MV-4-11 (cell line): ENCODE data around the gene LCAT.
A peak's percentile ranks its signal among the peaks of the same experiment; 100 is the strongest.
"Not testable (repeated sequence)": the region's sequence is repeated elsewhere in the genome, so short reads cannot be mapped to it uniquely, and the experiment has no call there.

Source experiments
- DNase-seq: peaks from one replicate; lab custom pipeline; 2025; lab: John Stamatoyannopoulos, UW

LCAT gene

DNA sequence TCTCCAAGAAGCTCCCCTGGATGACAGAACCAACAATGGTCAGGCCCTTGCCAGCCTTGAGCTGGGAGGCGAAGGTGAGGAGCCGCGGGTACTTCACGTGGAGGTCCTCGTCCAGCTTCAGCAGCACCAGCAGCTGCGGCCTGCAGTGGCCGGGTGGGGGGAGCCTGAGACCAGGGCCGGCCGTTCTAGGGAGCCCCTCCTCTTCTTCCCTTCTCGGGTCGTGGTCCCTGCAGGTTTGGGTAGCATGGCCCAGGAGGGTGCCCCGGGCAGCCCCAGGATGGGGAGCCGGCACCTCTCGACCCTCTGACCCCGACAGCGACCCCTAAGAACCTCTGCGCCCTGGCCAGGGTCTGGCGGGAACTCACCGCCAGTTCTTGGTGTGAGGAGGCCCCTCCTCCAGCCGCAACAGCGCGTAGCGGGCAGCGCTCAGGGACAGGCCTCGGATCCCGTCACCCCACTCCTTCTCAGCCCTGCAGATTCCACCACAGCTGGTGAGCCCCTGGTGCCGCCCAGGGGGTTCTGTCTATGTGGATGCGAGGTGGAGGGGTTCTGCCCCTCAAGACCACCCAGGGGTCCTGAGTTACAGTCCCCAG is 3.1 kb upstream of the LCAT start:
- no peak for DNase-seq

GRCh38 chr16:67946128-67946569 is 2.2 kb upstream of the LCAT start:
- DNase-seq, result no peak

DNA sequence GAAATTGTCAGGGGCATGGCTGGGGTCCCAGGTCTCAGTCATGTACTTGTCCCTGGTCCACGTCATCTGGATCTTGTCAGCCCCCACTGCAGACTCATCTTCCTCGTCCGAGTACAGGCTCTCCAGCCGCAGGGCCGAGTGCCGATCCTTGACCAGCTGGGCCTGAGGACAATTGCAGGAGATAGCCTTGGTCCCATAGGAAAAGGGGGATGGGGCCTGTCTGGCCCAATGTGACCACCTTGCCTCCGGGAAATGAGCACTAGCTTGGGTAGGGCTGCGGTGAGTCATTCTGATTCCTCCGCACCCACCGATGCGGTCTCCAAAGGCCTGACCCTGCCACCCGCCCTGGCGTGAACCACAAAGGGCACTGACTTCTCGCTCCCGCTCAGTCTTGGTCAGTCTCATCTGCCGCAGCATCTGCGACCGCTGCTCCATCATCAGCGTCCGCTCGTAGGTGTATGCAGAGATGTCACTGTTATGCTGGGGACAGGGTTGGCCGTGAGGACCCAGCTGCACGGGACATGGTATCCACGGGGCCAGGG is 1.5 kb upstream of the LCAT start:
- no peak for DNase-seq

GRCh38 chr16:67944690-67945391 is 921 bp upstream of the LCAT start:
- DNase-seq, result no peak

- no peak for DNase-seq
Observed at GRCh38 chr16:67943256-67943618, 683 bp downstream of the LCAT start.

DNA sequence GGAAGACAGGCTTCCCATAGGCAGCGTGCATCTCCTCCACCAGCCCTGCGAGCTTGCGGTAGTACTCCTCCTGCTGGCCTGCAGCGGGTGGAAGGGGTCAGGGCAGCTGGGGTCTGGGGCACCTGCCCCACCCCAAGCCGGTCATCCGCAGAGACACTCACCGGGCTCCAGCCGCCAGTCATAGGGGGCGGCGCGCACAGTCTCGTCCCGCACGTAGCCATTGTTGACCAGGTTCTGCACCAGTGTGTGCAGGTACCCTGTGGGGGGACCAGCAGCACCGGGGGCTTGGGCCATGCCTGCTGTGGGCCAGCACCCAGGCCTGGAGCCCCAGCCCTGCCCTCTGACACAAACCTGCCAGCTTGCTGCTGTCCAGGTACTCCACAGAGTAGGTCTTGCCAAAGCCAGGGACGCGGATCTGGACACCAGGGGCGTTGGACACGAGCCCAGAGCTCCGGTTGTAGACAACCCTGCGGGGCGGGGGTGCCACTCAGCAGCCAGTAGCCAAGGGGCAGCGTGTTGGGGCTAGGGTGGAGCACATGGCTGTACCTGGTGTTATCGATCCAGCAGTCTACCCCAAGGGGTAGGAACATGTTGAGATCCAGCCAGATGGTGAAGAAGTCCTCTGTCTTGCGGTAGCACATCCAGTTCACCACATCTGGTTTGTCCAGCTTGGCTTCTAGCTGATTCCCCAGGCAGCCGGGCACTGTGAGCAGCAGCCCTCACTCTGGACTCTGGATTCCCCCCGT is 1.2 kb downstream of the LCAT start:
- no peak for DNase-seq

GRCh38 chr16:67942200-67942509 is 1.8 kb downstream of the LCAT start:
- DNase-seq, result no peak

- DNase-seq, result no peak
Observed at GRCh38 chr16:67941469-67942199, 2.3 kb downstream of the LCAT start.

GRCh38 chr16:67940446-67941089 is 3.4 kb downstream of the LCAT start:
- no peak for DNase-seq

- DNase-seq, result no peak
Observed at GRCh38 chr16:67939507-67940445, 4.1 kb downstream of the LCAT start.

DNA sequence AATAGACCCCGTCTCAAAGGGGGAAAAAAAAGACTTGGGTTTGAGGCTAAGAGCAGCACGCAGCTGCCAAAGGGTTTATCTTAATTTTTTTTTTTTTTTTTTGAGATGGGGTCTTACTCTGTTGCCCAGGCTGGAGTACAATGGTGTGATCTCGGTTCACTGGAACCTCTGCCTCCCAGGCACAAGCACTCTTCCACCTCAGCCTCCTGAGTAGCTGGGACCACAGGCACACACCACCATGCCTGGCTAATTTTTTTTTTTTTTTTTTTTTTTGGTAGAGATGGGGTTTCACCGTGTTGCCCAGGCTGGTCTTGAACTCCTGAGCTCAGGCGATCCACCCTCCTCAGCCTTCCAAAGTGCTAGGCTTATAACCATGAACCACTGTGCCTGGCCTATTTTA is 6.2 kb downstream of the LCAT start:
- not testable (repeated sequence) for DNase-seq

DNA sequence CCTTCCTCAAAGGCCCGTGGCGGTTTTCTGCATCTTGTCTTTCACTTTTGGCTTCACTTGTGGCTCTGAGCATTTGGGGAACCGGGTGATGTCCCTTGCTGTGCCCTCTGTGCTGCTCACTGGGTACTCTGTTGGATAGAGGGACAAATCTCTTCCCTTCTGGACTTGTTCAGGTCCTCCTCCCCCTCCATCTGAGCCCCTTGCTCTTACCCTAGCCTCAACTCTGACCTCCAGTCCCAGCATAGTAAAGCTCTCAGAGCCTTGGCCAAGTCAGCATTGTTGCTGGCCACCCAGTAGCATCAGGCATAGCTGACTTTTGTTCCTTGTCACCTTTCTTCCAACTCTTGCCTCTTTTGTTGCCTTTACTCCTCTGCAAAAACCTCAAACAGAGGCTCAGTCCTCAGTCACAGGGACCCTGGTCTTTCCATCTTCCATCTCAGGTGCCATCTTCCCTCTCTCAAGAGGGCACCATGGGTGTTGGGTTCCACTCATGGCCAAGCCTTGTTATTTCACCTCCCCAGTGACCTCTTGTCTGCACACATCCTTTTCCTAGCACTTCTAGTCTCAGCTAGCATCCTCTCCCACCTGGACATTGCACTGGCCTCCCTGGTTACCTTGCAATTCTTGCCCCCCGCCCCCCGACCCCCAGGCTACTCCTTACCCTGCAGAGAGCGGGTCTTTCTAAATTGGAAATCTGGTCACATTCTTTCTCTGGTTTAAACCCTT is 6.9 kb downstream of the LCAT start:
- peak; percentile 97 for DNase-seq

- no peak for DNase-seq
Observed at GRCh38 chr16:67936124-67936879, 7.6 kb downstream of the LCAT start, which contains the start of gene PSMB10. Gene PSMB10, minus strand, starts transcription at chr16:67936850. Its CDS starts 101 bp downstream, at chr16:67936749.

- peak; percentile 91 for DNase-seq
Observed at GRCh38 chr16:67935402-67936123, 8.4 kb downstream of the LCAT start.

DNA sequence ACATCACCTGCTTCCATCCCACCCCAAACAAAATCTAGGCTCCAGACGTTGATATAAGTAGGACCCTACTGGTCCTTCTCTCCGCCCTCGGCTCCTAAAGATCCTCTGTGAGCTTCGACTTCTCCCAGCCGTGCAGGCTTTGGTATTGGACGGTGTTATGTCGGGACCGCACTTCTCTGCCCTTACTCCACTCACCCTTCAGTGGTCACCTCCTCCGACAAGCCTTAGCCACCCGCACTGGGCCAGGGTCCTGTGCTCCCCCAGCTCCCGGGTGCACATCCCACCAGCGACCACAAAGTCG is 8.9 kb downstream of the LCAT start:
- no peak for DNase-seq

DNA sequence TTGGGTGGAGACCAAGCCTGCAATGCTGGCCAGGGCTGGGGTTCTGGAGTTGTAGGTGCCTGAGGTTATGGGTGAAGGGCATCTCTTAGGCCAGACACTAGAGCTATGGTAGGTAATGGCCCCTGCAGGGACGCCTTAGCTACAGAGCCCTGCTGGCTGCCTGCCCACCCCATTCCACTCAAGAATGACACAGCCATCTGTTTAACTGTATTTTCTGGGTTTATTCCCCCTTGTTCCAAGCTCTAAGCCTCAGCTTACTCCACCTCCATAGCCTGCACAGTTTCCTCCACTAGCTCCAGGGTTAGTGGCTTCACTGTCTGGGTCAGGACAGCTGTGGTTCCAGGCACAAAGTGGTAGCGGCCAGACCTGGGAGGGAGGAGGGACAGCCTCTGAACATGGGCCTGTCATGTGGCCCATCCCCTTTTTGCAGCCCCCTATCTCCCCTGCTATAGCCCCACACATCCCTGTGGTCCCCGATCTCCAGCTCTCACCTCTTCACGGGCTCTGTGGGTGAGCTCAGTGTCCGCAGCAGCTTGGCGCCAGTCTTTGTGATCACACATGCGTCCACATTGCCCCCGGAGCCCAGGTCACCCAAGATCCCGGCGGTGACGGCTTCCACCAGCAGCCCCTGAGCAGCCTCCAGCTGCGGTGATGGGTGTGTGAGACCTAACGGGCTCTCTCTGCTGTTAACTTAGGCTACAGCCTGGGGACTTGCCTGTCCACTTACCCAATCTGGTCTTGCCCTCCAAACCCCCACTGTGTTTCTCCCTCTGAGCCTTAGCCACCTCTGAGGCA is 9.4 kb downstream of the LCAT start:
- no peak for DNase-seq

- no peak for DNase-seq
Observed at GRCh38 chr16:67933805-67934204, 10.1 kb downstream of the LCAT start.

DNA sequence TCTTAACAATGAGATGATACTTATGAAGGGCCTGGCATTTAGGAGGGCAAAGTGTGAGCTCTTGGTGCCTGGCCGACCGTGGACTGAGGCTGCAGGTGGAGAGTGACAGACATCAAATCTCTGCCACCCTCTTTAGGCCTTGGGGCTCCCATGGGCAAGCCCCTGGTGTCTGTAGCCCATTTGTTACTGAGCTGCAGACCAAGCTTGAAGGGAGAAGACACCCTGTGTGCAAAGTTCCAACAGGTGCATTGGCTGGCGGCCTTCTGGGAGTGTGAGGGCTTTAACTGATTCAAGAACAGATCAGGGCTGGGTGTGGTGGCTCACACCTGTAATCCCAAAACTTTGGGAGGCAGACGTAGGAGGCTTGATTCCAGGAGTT is 11.5 kb downstream of the LCAT start:
- no peak for DNase-seq
